GM20431 (cell line): ENCODE data around the gene FNDC11.
"Not testable (repeated sequence)": the region's sequence is repeated elsewhere in the genome, so short reads cannot be mapped to it uniquely, and the experiment has no call there.

Experiments
- in situ Hi-C: fragments of 300-500 bp; cut with MseI, MboI; formaldehyde crosslinking; loops from one replicate; pipeline ENCODE4 v1.15.0; 2020; ENCODE audit warnings: low sequenced_read_pairs; ENCODE audit not compliant: unreplicated experiment

FNDC11 gene

GRCh38 chr20:63552481-63553249 lies 1.3 kb upstream of the FNDC11 start:
- in situ Hi-C loops: no loop called here

- in situ Hi-C loops: no loop called here
These were observed 567 bp upstream of the FNDC11 start for GRCh38 chr20:63553251-63553932.

- in situ Hi-C loops: no loop called here
These were observed 661 bp downstream of the FNDC11 start for GRCh38 chr20:63554361-63555278.

- in situ Hi-C loops: no loop called here
These were observed 1.9 kb downstream of the FNDC11 start for GRCh38 chr20:63555661-63556381.

- in situ Hi-C loops: no loop called here
These were observed 3.0 kb downstream of the FNDC11 start for GRCh38 chr20:63556873-63557478.

GRCh38 chr20:63557481-63557891 lies 3.5 kb downstream of the FNDC11 start:
- in situ Hi-C loops: no loop called here

- in situ Hi-C loops: no loop called here
These were observed 5.0 kb downstream of the FNDC11 start for GRCh38 chr20:63558804-63559484.

GRCh38 chr20:63559485-63560332 lies 5.8 kb downstream of the FNDC11 start:
- in situ Hi-C loops: not testable (repeated sequence)

GRCh38 chr20:63560333-63560805 lies 6.4 kb downstream of the FNDC11 start:
- in situ Hi-C loops: no loop called here

GRCh38 chr20:63560856-63561609 lies 7.1 kb downstream of the FNDC11 start:
- in situ Hi-C loops: no loop called here

GRCh38 chr20:63561624-63562396 lies 7.9 kb downstream of the FNDC11 start:
- in situ Hi-C loops: no loop called here

GRCh38 chr20:63562461-63563224 lies 8.7 kb downstream of the FNDC11 start:
- in situ Hi-C loops: no loop called here

- in situ Hi-C loops: no loop called here
These were observed 9.4 kb downstream of the FNDC11 start for GRCh38 chr20:63563225-63563935.

- in situ Hi-C loops: no loop called here
These were observed 10.3 kb downstream of the FNDC11 start for GRCh38 chr20:63564036-63564810.
